CD4-positive, alpha-beta T cell treated with Interleukin-17A for 4 hours (primary cell): Measurements from ENCODE around the gene RASGRP2.

Experiments used
- DNase-seq: peaks from one replicate; pipeline ENCODE4 v3.0.0-alpha.2; 2020; ENCODE audit warnings: mixed read lengths

The RASGRP2 gene

DNA sequence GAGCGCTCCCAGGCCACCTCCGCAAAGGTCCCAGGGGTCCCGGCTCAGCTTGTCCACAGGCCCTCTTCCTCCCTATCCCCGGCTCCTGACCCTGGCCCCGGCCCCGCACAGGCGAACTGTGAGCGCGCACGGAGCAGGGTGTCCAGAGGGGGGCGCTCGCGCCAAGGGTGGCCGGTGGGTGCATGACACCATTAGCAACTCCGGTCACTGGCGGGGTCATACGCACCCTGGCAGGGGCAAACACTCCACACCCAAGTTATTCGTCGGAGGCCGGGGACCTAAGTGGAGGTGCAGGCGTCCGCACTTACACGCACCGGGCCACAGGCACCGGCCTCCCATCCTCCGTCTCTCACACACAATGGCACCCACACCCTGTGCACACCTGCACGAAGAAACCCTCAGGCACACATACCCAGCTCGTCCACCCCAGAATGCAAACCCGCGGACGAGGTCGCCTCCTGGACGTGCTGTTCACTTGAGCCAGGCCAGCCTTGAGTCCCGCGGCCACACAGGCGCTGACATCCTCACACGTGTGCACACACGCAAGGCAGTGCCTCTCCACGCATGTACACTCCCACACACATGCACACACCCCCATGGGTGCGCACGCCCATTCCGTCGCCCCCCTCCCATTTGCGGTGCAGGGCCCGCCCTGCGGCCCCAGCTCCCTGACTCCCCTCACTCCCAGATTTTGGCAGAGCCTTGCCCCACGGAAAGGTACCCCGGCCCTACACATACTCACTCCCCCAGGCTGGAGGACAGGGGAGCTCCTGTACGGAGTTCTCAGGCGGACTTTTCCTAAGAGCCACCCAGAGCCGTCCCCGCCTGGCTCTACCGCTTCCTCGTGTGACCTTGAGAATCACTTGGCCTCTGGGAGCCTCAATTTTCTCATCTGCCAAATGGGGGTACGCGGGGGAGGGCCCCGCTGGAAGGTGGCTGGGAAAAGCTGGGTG, at the start of gene RASGRP2:
Gene RASGRP2 (minus strand): TSS at position 552 of the 953 bp plus-strand sequence. CDS start 1,276 bp downstream, outside the sequence.
- DNase-seq = peak; percentile 94

DNA sequence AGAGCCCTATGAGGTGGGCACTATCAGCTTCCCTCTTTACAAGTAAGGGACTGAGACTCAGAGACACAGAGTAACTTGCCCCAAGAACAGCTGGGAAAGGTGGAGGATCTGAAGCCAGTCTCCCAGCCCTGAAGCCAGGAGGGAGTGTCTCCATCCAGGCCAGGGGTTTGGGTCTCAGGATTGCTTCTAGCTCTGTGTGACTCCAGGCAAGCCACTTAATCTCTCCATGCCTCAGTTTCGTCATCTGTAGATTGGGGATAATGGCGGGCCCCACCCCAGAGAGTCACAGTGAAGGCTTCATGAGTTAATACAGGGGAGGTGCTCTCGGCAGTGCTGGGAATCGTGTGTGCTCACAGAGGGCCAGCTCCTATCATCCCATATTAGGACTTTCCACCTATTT, 48.5 kb upstream of the RASGRP2 start:
- no peak for DNase-seq

DNA sequence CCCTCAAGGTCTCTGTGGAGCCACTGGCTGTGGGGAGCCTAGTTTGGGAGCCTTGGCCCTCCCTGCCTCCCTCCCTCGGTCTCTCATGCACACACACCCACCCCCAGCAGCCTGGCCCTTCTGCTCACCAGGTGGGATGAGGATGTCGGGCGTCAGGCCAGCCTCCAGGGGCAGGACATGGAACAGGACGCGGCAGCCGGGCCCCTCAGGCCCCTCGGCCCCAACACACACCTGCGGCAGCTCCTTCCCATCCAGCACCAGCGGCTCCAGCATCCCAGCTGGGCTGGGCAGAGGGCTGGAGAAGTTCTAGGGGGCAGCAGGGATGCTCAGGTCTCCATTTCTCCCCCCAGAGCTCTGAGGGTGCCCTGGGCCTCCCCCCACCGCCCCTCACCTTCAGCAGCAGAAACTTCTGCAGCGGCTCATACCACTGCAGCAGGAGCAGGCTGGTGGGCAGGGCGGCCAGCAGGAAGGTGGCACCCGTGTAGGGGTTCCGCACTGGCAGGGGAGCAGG, 47.9 kb upstream of the RASGRP2 start:
- no peak for DNase-seq

DNA sequence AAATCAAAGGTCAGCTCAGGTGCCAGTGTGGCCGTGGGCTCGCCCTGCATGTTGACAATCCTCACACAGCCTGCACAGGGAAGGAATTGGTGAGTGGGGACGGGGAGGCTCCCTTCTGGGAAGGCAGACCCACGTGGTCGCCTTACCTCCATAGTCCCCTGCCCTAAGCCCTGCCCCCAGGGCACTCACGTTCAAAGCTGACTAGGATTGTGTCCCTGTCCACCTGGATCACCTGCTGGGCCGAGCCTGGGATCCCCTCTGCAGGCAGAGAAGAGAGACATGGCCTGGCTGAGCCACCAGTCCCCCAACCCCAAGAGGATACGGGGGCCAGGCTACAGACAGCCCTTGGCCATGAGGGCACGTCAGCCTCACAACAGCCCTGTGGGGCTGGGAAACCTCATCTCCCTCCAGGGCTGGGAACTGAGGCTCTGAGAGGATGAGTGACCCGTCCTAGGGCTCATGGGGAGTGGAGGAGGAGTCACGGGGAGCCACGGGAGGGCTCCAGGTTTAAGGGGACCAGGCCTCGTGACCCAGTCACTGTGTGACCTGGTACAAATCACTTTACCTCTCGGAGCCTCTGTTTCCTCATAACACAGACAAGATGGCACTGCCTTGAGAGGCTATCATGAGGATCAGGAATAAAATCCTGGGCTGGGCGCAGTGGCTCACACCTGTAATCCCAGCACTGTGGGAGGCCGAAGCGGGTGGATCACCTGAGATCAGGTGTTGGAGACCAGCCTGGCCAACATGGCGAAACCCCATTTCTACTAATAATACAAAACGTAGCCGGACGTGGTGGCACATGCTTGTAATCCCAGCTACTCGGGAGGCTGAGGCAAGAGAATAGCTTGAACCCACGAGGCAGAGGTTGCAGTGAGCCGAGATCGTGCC, 46.5 kb upstream of the RASGRP2 start:
- DNase-seq = no peak

DNA sequence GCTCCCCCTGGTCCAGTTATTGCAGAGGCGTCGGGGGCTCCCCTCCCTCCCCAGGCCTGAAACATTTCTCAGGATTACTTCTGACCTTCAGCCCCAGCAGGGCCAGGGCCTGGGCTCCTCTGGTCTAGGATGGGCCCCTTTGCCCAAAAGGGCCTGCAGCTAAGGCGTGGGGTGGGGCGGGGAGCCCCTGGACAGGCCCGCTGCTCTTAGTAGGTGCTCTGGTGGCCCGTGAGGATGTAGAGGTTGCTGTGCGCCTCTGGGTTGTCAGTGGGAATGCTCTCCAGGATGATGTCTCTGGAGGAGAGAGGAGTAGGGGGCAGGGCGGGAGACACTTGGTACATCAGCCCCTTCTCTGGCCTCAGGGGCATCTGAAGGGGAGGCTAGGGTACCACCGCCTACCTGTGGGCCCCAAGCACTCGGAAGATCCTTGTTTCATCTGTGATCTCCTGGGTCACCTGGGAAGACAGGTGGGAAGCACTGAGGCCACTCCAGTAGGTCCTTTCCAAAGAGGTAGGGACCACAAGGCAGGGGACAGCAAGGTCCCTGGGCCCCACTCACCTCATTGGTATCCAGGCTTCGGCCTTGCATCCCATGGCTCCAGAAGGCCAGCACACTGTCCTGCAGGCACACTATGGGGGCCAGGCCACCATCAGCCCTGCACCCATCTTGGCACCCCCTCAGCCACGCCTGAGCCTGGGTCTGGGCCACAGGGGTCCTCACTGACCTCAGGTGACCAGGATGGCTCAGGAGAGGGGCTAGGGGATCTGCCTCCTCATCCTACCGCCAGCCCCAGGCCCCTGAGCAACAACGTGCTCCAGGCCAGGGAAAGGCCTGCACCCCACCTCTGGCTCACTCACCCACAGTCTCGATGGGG, 45.6 kb upstream of the RASGRP2 start:
- DNase-seq = no peak

- DNase-seq = no peak
These were observed 44.6 kb upstream of the RASGRP2 start for GRCh38 chr11:64788321-64789215.

DNA sequence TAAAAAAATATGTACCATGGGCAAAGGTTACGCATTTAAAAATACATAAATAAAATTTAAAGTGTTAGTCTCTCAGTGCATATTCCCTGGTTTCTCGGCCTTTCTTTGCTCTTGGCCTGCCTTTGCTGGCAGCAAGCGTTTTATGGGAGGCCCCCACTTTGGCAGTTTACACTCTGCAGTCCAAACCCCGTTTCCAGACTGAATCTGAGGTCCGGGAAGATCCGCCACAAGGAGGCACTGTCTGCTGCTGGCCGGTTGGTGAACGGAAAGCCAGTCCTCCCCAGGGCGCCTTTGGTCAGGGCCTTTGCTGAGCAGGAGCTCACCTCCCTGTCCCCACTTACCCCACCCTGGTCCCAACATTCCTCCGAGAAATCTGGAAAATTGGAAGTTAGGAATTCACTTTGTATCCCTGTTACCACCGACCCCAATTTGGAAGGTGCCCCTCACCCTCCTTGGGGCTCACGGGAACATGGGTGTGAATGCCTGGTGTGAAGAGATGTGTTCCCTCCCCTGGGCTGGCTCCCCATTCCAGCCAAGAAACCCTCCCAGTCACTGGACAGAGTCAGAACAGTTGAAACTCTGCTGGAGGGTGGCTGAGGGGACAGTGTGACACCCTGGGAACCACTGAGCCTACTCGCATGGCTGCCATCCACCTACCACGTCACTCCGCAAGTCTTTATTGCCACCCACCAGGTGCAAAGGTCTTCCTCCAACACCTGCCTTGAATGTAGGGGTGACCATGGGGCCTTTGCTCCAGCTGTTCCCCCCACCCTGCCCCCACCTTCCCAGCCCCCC, 43.8 kb upstream of the RASGRP2 start:
- peak; percentile 78 for DNase-seq

DNA sequence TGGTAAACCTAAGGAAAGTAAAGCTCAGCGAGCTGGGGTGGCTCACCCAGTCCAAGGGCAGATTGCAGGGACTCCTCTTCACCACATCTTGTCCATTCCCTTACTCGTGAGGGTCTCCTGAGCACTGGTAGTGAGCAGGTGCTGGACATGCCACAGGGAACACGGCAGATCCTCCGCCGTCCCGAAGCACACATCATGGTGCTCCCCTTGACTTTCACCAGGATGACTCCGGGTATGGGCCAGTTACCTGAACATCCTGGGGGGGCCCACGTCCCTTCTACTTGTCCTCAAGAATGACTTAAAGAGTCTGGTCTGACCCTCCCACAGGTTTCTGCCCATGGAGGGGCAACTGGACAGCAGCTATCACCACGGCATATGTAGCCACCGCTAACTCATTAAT, 42.4 kb upstream of the RASGRP2 start:
- no peak for DNase-seq

GRCh38 chr11:64784813-64785581, 41.1 kb upstream of the RASGRP2 start:
- DNase-seq = no peak

GRCh38 chr11:64778473-64779298, 34.7 kb upstream of the RASGRP2 start, which contains the start of gene SF1:
Gene SF1 (minus strand): TSS chr11:64778542. CDS start chr11:64778392, 150 bp downstream.
- DNase-seq = peak; percentile 98

DNA sequence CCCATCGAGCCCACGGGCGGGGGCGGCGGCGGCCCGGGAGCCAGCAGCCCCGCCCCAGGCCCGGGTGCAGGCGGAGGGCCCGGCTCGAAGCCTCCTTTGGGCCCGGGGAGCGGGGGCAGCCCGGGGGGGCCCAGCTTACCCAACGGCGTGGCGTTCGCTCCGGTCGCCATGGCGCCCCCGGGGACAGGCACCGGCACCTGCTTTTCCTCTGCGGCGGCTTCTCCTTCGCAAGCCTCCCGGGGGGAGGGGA, 34.2 kb upstream of the RASGRP2 start:
- DNase-seq = no peak

GRCh38 chr11:64777449-64778222, 33.7 kb upstream of the RASGRP2 start:
- peak; percentile 91 for DNase-seq

DNA sequence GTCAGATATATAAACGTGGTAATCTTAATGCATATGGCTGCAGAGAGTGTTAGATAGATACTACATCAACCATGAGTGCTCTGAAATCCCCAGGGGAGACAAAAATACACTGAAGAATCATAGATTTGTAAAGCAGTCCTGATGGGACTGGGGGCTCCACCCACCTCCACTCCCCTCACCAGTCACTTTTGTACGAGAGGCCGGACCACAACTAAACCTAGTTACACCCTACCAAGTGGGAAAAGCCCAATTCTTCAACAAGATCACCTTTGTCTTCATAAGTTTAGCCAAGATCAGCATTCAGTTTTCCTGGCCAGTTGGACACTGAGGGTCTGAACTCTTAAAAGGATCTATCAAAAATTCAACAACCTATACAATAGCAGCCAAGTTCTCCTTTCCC, 32.9 kb upstream of the RASGRP2 start:
- no peak for DNase-seq

DNA sequence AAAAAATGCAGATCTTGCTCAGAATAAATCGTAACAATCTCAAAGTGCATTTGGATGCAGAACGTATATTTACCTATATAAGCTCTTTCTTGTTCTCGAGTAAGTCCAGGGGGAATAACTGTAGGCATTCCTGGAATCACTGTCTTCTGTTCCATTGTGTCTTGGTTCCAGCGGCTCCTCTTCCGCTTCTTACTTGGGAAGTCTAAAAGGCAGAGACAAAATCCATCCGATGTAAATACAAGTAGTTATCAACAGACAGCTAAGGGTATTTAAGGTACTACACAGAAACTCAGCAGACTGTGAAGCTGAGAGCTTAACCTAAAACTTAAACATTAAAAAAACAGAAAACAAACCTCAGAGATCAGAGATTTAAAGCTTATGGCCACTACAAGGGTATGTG, 32.5 kb upstream of the RASGRP2 start:
- no peak for DNase-seq

- no peak for DNase-seq
These were observed 30.2 kb upstream of the RASGRP2 start for GRCh38 chr11:64774144-64774543.

DNA sequence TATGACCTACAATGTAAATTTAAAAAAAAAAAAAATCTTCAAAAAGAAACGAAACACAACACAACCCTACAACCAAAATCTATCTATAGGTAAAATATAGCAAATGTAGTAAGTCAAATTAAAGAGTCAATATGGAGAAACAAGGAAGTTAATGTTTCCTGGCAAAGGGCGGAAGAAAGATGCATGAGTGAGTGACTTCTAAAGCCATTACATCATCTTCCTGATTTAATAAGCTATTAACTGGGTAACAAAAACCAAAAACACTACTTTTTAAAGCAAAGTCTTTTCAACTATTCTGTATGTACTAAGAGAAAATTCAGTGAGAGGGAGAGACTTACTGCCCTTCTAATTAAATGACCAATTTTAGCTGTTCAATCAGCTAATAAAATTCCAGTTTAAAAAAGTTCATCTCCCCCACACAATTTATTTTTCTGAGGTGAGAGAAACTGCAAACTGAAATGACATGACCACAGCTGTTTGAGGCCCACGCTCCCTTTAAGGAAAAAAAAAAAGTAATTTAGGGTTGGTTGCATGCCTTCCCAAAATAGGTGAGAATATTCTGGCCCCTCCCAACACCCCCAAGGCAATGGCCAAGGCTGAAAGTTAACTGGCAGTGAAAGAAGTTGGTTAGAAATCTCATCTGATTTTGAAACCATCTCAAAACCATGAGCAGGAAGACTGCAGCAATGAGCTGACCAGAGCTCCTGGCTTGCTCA, 28.5 kb upstream of the RASGRP2 start:
- no peak for DNase-seq

DNA sequence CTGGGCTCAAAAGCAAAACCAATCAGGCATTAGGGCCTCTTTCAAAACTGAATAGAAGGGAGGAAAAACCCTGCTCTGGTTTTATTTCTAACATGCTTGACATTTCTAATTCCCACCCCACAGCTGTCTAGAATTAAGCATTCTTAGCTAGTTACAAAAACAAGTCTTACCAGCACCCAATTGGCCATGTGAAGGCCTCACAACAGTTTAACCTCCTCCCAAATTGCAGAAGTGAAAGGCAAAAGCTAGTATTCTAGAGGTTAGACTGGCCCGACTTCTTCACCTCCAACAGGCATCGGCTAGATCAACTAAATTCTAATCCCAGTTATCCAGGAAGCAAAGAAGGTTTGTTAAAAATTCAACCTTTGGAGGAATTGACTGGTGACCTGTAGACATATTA, 27.9 kb upstream of the RASGRP2 start:
- DNase-seq = no peak
